PFSK-1 (cell line): ENCODE measurements around the gene IGFLR1.

Experiments used
- FOXP2 ChIP-seq: optimal IDR thresholded peaks from 2 replicates; pipeline ENCODE3; 2011; ENCODE audit warnings: borderline replicate concordance, control low read depth, inconsistent platforms; ENCODE audit not compliant: insufficient read depth; ENCODE audit errors: extremely low read length, extremely low read depth
- POLR2AphosphoS5 ChIP-seq: IDR thresholded peaks from 2 replicates; pipeline ENCODE4 v1.6.1; 2012; ENCODE audit warnings: low read depth, mild to moderate bottlenecking, control low read depth, low read length, moderate library complexity
- REST ChIP-seq, 2 experiments: IDR thresholded peaks; 2 replicates each; pipeline versions ENCODE4 v1.6.1 to v1.8.0; 2011 to 2012; ENCODE audit warnings: low read depth in 2 of 2, low read length in 2 of 2, control low read depth in 1 of 2, inconsistent platforms in 1 of 2, mild to moderate bottlenecking in 1 of 2, moderate library complexity in 1 of 2; ENCODE audit not compliant: insufficient read depth in 1 of 2
- SIN3A ChIP-seq: IDR thresholded peaks from 2 replicates; pipeline ENCODE4 v1.6.1; 2012; ENCODE audit warnings: mild to moderate bottlenecking, low read length, moderate library complexity, borderline replicate concordance; ENCODE audit not compliant: insufficient read depth
- TAF1 ChIP-seq: IDR thresholded peaks from 2 replicates; pipeline ENCODE4 v1.6.1; 2012; ENCODE audit warnings: low read length, control low read depth, borderline replicate concordance; ENCODE audit not compliant: insufficient read depth

GRCh38 chr19:35713904-35714495 is 28.3 kb downstream of the IGFLR1 start:
- TF ChIP-seq POLR2AphosphoS5 (no peak), REST (IDR thresholded peaks at IDR 0.05; ENCODE audit: insufficient read depth in 1 of 2, low read depth in 2 of 2, low read length in 2 of 2) (no peak), FOXP2 (no peak), TAF1 (no peak), SIN3A (no peak)
